Stomach (tissue), 4 donors: ENCODE data around the gene COL1A2.

Source experiments
- CTCF ChIP-seq, 7 experiments: fragments of 450-650 bp in 4 of 7; fragments of 200-600 bp in 3 of 7; sonication (generic) in 3 of 7; IDR thresholded peaks; one replicate each; pipeline ENCODE4 v1.5.1; 2016 to 2019; ENCODE audit warnings: antibody characterized with exemption in 7 of 7, control low read depth in 2 of 7, mild to moderate bottlenecking in 1 of 7
- POLR2A ChIP-seq, 4 donors: fragments of 450-650 bp; IDR thresholded peaks; one replicate each; pipeline ENCODE4 v1.6.1; 2016; ENCODE audit warnings: antibody characterized with exemption in 4 of 4, control low read depth in 2 of 4, mild to moderate bottlenecking in 1 of 4, moderate library complexity in 1 of 4
- POLR2AphosphoS5 ChIP-seq, 3 donors: sonication (generic); formaldehyde crosslinking; IDR thresholded peaks; one replicate each; pipeline ENCODE4 v1.6.1; 2016; ENCODE audit warnings: antibody characterized with exemption in 3 of 3

DNA sequence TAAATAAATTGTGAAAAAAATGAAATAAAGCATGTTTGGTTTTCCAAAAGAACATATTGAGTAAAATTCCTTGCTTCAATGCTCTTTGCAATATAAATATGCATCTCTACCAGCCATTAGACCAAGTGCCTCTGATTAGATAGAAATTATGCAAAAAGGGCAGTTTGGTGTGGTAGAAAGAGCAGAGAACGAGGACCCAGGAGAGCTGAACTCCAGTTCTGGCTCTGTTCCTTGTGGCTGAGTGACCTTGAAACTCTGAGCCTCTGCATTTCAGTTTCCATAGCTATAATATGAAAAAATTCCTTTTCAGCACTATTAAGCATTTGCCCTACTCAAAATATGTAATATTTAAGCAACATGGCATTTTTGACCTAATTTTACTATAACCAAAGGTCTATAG, 36.5 kb downstream of the COL1A2 start:
- TF ChIP-seq CTCF (IDR thresholded peaks at IDR 0.05) = no peak
- no peak for TF ChIP-seq POLR2A (IDR thresholded peaks at IDR 0.05)
- no peak for TF ChIP-seq POLR2AphosphoS5 (IDR thresholded peaks at IDR 0.05)
